ENCODE results near the gene EFTUD2. TPM values are rescaled to one million over a fixed set of nuclear protein-coding genes. Genes with fewer than 3 reads are reported as not detected.

EFTUD2 gene
- total and polyA plus RNA-seq, 2 donors (not counting 1 experiment from before 2014, with no cell fraction given) = 43.2 to 133 TPM

- Histone ChIP-seq H2AFZ (ENCODE audit: insufficient read depth, low read depth, low read length, poor library complexity, severe bottlenecking) (peak overlapping the region; percentile 79), H3K4me3 (ENCODE audit: control extremely low read depth in 1 of 5, extremely low read depth in 1 of 5, insufficient read depth in 1 of 5, low read depth in 2 of 5, low read length in 4 of 5) (peak overlapping the region in 3 of 5 experiments; percentile 27 to 39 (median 28)), H3K9me3 (ENCODE audit: control extremely low read depth in 1 of 3, control insufficient read depth in 2 of 3, insufficient read depth in 1 of 3, low read length in 2 of 3) (peaks cover 0 to 7% (median 0%) of the 10 kb centered on the region in 3 donors), H3K36me3 (replicated peaks in 1 of 2; ENCODE audit: control extremely low read depth in 1 of 2, control insufficient read depth in 1 of 2, extremely low read depth in 1 of 2, insufficient read depth in 2 of 2, low read length in 1 of 2) (no peaks in the 10 kb centered on the region), H3K27me3 (replicated peaks in 1 of 4; ENCODE audit: control extremely low read depth in 1 of 4, control insufficient read depth in 3 of 4, insufficient read depth in 4 of 4, low read length in 3 of 4) (peaks cover 0 to 33% (median 8%) of the 10 kb centered on the region in 4 experiments), H3K4me2 (replicated peaks; ENCODE audit: low read depth, low read length, poor library complexity, severe bottlenecking) (peak overlapping the region; percentile 81), H3K9ac (ENCODE audit: low read length) (peak overlapping the region; percentile 35), H4K20me1 (ENCODE audit: control insufficient read depth, insufficient read depth, low read length, poor library complexity, severe bottlenecking) (no peaks in the 10 kb centered on the region), H3K79me2 (ENCODE audit: control insufficient read depth, insufficient read depth, low read length) (no peaks in the 10 kb centered on the region), H3K4me1 (ENCODE audit: control insufficient read depth in 2 of 2, insufficient read depth in 2 of 2, low read length in 2 of 2) (peaks cover 9 to 13% of the 10 kb centered on the region in 2 donors), H3K27ac (ENCODE audit: low read length in 2 of 2) (no peak overlapping the region)
- DNase-seq (peak; percentile 63), ATAC-seq (ENCODE audit: low read depth) (peak; percentile 69)
- intact Hi-C loops (cut with micrococcal nuclease) = no loop called here
- Mint-ChIP-seq H3K4me1 (peaks cover 16% of the 10 kb centered on the region), H3K27me3 (peaks cover 38% of the 10 kb centered on the region), H3K27ac (no peak overlapping the region), H3K4me3 (peak overlapping the region; percentile 76), H3K9me3 (ENCODE audit: insufficient read depth) (no peaks in the 10 kb centered on the region)
- ChIA-PET CTCF (interaction anchor here (0.6 to 1.5 kb wide), 4 partner anchors 9 to 252 kb away, joined by 3 to 6 read pairs (median 4); no protein-coding TSS in a partner anchor), POLR2A (interaction anchor here (0.6 kb wide), 1 partner anchor 116 kb away, joined by 4 read pairs; no protein-coding TSS in a partner anchor)
- no peak for TF ChIP-seq EZH2 (IDR thresholded peaks at IDR 0.05; ENCODE audit: borderline replicate concordance, insufficient read depth, low read depth, low read length, poor library complexity, severe bottlenecking)
- peak; percentile 19 for TF ChIP-seq CTCF (IDR thresholded peaks at IDR 0.05)
- 14% methylated on average over 56 of the region's 56 CpGs for WGBS (ENCODE audit: insufficient coverage)
Measured at GRCh38 chr17:44911133-44912001, 12.1 kb upstream of the EFTUD2 start.

Measured in B cell (primary cell).